HG03066 (cell line): ENCODE data around the gene POU2F1.
"Not testable (repeated sequence)": the region's sequence is repeated elsewhere in the genome, so short reads cannot be mapped to it uniquely, and the experiment has no call there.

Experiments used
- ATAC-seq: cut with Tn5 transposase; IDR thresholded peaks from one replicate; pipeline ENCODE4 v1.9.1; 2021; ENCODE audit warnings: low read depth; ENCODE audit not compliant: unreplicated experiment

Gene POU2F1

GRCh38 chr1:167202049-167202448 lies 18.6 kb upstream of the POU2F1 start:
- no peak for ATAC-seq

- not testable (repeated sequence) for ATAC-seq
Observed at GRCh38 chr1:167205306-167206050, 15.2 kb upstream of the POU2F1 start.

GRCh38 chr1:167206166-167206835 lies 14.4 kb upstream of the POU2F1 start:
- ATAC-seq: no peak

- ATAC-seq: no peak
Observed at GRCh38 chr1:167207940-167208623, 12.6 kb upstream of the POU2F1 start.

- no peak for ATAC-seq
Observed at GRCh38 chr1:167208624-167208976, 12.1 kb upstream of the POU2F1 start.

- no peak for ATAC-seq
Observed at GRCh38 chr1:167209044-167209443, 11.6 kb upstream of the POU2F1 start.

GRCh38 chr1:167210966-167211674 lies 9.6 kb upstream of the POU2F1 start:
- ATAC-seq: no peak

- ATAC-seq: no peak
Observed at GRCh38 chr1:167212025-167212424, 8.7 kb upstream of the POU2F1 start.

GRCh38 chr1:167216809-167217208 lies 3.9 kb upstream of the POU2F1 start:
- no peak for ATAC-seq

GRCh38 chr1:167219194-167219593 lies 1.5 kb upstream of the POU2F1 start:
- ATAC-seq: no peak

- peak; percentile 42 for ATAC-seq
Observed at GRCh38 chr1:167219646-167220536, 795 bp upstream of the POU2F1 start.

- ATAC-seq: peak; percentile 6
Observed at GRCh38 chr1:167221126-167221737, 546 bp downstream of the POU2F1 start.

GRCh38 chr1:167221738-167222610 lies 1.3 kb downstream of the POU2F1 start:
- ATAC-seq: peak; percentile 50

GRCh38 chr1:167223144-167224103 lies 2.7 kb downstream of the POU2F1 start:
- no peak for ATAC-seq

GRCh38 chr1:167224734-167225235 lies 4.1 kb downstream of the POU2F1 start:
- ATAC-seq: not testable (repeated sequence)

GRCh38 chr1:167225920-167226319 lies 5.2 kb downstream of the POU2F1 start:
- no peak for ATAC-seq

GRCh38 chr1:167227934-167228378 lies 7.3 kb downstream of the POU2F1 start:
- no peak for ATAC-seq
